GM19043 (cell line): ENCODE data around the gene RNF181.
"Not testable (repeated sequence)": the region's sequence is repeated elsewhere in the genome, so short reads cannot be mapped to it uniquely, and the experiment has no call there.

Source experiments
- ATAC-seq: cut with Tn5 transposase; IDR thresholded peaks from one replicate; pipeline ENCODE4 v1.9.1; 2021; ENCODE audit warnings: low read depth; ENCODE audit not compliant: unreplicated experiment

RNF181 gene

DNA sequence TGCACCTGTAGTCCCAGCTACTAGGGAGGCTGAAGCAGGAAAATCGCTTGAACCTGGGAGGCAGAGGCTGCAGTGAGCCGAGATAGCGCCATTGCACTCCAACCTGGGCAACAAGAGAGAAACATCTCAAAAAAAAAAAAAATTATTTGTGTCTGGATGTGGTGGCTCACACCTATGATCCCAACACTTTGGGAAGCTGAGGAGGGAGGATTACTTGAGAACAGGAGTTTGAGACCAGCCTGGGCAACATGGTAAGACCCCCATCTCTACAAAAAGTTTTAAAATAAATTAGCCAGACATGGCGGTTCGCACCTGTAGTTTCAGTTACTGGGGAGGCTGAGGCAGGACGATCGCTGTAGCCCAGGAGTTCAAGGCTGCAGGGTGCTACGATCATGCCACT, 19.8 kb upstream of the RNF181 start:
- no peak for ATAC-seq

DNA sequence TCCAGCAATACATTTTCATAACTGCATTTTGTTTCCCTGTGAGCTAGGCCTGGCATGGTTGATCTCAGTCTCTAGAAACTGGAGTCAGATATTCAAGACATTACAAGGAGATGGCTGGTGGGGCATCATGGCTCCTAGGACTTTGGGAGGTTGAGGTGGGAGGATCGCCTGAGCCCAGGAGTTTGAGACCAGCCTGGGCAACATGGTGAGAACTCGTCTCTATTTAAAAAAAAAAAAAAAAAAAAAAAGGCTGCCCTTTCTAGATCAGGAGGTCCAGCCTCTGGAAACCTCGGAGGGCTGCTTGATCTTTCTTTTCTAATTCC, 18.5 kb upstream of the RNF181 start:
- no peak for ATAC-seq

DNA sequence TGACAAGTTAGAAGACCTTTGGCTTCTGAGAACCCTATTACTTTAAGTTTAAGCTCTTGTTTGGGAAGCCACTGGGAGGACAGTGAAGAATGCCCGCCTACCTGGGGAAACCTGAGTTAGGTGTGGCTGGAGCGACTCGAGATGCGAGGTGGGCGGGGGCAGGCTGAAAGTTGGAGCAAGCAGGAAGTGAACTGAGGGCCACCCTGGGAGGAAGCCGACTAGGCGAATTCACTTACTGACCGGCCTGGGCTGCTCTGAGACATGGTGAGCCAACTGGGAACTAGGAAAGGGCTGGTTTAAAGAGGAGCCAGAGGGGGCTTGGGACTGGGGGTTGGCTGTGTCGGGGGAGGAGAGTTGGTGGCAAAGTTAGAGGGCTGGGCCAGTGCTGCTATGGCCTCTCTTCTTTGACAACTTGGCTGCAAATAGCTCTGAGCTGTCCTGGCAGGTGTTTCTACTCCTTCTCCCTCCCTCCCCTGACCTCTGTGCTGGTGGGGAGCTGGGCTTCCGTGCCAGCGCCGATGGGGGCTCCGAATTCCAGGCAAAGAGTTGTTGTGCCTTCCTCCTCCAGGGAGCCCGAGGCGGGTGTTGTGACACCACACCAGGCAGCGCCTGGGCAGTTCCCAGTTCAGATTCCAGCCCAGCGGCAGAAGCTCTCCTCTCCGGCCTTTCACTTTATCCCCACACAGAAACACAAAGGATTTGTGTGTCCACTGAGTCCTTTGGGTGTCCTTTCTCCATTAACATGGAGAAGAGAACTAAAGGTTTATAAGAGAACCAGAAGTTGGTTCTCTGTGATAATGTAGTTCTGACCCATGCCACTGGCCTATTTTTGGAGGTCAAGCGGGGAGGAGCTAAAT, 17.9 kb upstream of the RNF181 start, which contains the start of gene VAMP8:
Gene VAMP8, plus strand, starts transcription at position 201 of the 857 bp plus-strand sequence. Its CDS starts 61 bp downstream, at position 262.
- ATAC-seq: peak; percentile 51

DNA sequence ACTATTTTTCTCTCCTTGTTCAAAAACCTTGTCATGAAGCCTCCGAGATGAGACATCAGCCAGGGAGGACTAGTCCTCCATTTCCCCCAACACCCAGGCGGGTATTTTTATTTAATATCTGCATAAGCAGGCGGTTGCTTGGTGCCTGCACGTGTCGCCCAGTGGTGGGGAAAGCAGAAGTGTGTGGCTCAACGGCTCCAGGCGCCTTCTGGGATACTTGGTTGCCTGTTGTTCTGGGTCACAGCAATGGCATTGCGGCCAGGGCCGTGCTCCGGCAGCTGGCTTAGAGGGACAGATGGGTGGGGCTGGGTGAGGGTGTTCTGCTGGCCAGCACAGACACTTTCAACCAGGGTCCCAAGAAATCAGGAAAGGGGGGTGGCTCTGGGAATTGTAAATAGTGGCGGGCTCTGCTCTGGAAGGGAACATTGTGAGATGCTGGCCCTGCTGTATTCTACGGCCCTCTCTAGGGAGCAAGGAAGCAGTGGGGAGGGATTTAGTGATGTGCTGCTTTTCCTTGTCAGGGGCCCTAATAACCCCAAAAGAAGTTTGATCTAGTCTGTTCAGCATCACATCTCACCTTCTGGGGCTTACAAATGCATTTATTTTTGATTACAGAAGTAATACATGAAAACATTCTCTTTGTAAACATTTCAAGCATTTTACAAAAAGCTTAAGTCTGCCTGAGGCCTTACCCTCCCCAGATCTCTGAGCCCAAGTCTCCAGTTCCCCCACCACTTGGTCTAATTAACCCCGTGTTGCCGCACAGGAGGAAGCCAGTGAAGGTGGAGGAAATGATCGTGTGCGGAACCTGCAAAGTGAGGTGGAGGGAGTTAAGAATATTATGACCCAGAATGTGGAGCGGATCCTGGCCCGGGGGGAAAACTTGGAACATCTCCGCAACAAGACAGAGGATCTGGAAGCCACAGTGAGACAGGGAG, 17.0 kb upstream of the RNF181 start:
- no peak for ATAC-seq

DNA sequence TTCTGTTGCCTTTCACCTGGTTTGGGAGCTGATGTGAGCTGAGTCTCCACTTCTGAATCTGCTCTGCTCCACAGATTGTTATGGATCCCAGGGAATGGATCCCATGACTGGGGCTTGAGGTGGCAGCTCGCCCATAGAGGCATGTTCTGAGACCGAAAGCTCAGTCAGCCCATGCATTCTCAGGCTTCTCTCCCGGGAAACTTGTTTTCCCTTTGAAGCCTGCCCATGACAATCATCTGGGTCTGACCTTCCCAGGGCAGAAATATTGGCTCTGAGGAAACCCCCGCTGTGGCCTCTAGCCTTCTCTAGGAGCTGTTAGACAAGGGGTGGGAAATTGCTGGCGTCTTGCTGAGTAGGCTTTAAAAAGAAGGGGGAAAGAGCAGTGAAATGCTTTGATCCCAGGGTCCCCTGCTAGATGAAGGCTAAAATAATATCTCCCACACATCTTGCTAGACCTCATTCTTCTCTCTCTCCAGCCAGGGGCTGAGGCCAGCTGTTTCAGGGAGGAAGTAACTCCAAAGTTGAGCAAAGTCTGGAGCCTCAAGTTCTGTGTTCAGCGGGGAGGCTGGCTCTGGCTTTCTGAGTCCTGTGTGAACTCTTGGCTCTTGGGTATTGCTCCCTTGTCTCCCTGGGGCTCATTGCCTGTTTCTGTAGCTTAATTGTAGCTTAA, 16.1 kb upstream of the RNF181 start:
- no peak for ATAC-seq

DNA sequence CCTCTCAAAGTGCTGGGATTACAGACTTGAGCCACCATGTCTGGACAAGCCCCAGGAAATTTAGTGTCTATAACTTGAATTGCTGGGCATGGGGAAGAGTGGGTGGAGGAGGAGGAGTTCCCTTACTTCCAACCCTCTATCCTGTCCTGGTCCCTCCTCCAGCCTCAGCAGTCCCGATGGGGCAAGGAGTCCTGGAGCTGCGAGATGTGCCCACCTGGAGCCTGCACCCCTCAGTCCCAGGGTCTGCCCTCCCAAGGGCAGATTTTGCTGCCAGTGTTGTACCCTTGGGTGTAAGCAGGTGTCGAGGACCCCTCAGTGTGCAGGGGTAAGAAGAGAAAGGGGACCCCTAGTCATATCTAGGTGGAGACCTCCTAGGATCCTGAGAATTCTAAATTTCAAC, 15.3 kb upstream of the RNF181 start:
- no peak for ATAC-seq

DNA sequence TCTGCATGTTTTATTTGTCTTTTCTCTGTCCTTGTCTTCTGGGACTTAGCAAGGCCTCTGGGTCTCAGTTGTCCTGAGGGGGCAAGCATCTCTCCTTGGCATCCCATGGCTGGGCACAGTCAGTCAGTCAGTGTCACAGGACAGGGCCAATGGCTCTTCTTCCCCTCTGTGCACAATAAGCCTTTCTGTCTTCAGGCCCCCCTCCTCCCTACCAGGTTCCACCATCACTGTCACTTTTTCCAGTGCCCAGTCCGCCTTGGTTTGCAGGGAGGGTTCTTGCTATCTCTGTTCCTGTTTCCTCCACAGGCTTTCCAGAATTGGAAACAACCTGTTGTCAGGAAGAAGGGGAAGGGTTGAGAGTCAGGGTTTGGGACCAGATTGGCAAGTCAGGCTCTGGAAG, 13.1 kb upstream of the RNF181 start:
- ATAC-seq: no peak

DNA sequence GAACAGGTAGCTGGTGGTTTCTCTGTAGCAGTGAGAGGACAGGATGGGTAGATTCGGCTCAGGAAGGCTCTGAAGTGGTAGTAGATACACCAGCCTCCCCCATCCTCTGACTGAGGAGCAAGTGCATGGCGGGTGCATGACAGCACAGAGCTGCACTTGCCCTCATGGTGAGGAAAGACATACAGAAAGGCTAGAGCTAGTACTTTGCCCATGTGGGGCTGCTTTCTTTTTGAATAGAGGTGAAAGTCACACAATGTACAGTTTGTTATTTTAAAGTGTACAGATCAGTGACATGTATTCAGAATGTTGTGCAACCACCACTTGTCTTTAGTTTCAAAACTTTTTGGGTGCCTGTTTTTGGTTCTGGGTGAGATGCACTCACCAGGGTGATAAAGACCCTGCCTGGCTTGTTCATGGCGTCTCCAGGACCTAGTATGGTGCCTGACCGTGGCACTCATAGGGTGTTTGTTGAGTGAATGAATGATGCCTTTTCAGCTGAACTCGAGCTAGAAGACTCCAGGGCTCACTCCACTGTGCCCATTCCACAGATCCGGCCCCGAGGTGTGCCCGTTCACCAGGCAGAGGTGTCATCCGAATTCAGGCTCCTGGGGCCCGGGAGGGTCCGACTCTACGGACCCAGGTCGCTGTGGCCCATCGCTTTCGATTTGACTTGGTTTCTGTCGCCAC, 11.7 kb upstream of the RNF181 start:
- no peak for ATAC-seq

DNA sequence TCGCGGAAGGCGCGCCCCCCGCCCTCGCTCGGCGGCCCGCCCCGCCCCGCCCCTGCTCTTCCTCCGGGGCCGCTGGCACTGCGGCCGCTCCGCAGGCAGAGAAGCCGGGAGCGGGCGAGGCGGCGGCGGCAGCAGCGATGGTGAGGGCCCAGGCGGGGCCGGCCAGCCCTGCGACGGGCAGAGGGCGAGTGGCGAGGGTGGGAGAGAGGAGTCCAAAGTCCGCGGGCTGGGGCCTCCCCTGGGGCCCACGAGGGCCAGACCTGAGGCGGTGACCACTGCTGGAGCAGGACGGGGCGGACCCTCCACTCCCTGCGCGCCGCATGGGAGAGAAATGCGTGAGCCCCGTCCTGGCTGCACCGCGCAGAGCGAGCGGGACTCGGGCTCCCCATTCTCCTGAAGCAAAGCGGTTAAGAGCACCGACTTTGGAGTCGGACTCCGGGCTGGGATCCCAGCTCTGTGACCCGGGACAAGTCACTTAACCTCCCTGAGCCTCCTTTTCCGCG, 11.1 kb upstream of the RNF181 start, which contains the start of gene VAMP5:
Gene VAMP5, plus strand, starts transcription at position 78 of the 503 bp plus-strand sequence. Its CDS starts 60 bp downstream, at position 138.
- peak; percentile 58 for ATAC-seq

DNA sequence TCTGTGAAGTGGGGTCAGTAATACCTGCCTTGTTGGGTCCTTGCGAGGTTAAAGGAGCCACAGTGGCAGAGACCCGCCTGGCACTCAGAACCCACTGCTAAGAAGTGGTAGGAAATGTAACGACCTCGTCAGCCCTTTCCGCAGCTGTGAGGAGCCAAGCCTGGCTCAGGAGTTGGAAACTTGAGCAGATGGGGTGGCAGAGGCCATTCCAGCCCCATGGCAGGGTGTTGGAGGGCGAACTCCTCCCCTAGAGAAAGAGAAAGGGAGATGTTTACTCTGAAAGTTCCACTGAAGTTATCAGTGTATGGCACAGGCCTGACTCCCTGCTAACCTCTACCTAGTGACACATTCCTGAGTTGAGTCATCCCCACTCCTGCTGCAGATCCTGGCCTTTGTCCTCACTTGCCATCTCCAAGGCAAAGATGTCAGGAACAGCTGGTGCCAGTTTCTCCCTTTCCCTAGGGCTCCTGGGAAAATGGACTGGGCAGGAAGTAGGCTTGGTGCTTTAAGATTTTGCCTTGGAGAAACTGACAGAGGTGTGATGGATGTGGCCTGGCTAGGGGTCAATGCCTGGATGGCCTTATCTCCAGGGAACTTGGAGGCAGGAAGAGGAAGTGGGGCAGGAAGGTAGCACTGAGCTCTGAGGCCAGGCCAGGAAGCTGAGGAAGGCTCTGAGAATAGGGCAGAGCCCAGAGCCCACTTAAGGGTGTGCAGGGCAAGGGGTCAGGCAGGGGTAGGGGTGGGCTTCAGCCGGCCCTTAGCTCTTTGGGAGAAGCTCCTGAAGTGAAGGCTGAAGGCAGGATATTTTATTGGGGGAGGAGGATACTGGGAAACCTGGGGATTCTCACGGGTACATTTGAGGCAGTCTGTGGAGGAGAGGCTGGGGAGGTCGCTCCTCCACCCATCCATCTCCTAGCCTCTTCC, 10.4 kb upstream of the RNF181 start:
- peak; percentile 40 for ATAC-seq

DNA sequence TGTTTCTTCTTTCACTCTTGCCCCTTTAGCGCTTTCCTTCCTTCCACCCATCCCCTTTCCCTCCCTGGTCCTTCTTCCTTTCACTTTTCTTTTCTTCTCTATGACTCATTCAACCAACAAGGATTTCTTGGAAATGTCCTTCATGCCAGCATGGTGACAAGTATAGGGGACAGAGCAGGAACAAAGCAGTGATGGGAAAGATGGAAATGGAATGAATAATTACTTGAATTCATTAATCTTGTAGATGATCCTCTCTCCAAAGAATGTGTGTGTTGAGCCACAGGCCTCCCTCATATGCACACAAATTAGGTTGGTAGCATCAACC, 9.8 kb upstream of the RNF181 start:
- ATAC-seq: no peak

DNA sequence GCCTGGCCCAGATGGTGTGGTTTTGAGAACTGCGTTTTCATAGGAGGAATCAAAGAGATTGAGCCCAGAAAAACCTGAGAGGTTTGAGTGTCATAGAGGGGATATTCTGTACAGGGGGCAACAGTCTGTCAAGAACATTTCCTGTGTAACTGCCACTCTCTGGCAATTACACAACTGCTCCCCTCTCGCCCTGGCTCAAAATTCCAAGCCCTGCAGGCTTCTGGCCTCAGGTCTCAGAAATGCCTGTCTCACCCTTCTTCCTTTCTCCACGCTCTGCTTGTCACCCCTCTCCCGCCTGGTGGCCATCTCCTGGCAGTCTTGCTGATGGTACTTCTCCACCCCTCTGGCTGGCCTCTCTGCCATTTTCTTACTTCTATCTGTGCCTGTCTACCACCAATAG, 7.3 kb upstream of the RNF181 start:
- ATAC-seq: no peak

DNA sequence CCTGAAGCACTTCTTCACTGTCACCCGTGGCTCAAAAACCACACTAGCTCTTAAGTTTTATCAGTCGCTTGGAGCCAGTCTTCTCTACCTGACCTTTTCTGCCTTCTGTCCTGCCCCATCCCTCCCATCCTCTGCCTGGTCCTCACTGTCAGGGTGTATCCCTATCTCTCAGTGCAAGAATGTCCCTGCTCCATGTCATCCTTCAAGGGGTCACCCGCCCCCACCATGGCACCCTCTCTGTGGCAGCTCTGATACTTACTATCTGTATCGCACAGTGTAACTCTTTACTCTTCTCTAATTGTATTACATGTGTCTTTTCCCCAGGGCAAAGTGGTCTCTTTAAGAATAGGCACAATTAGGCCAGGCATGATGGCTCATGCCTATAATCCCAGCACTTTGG, 6.9 kb upstream of the RNF181 start:
- ATAC-seq: no peak

DNA sequence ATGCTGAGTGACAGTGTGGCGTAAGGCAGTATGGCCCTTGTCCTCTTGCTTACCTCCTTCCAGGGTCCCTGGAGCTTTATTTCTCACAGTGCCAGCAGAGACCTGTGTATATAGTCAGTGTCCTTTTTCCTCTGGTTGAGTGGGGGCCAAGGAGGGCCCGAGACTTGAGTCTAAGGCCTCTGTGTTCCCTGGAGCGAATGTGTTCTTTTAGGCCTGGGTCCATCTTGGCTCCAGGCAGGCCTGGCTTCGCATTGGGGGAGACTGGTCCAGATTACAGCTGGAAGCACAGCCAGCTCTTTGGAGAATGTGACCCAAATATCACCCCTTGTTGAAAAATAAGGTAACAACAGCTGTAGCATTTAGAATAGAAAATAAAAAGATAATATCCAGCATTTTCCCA, 6.4 kb upstream of the RNF181 start:
- no peak for ATAC-seq

DNA sequence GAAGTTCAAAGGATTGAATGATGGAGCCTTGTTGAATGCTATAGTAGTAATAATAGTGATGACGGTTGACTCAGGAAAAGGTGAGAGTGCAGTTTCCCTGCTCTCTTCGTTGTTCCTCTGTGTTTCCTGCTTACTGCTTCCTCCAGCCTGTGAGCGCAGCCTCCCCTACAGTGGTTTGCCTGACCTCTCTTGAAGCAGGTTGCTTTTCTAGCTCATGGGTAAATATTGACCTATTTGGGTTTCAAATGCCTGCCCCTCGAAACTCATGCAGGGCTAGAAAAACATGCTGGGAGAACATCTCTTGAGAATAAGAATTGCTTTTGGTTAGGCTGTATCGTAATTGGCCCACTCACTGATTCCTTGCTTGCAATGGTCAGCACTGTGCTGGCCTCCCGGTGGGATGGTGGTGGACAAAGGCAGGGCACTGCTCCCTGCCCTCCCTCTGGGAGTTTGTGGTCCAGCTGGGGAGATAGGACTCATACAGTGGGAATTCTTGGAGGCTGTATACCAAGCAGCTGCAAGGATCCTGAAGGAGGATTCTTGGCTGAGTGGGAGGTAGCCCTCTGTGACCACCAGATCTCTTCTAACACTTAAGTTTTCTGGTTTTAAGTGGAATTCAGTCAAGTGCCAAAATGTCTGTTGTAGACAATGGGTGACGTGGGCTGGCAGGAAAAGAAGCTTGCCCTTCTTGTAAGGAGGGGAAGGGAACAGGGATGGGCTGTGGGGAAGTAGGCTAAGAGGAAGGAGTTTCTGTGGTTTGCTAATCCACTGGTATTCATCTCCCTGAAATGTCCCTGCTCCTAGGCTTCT, 5.4 kb upstream of the RNF181 start:
- no peak for ATAC-seq

DNA sequence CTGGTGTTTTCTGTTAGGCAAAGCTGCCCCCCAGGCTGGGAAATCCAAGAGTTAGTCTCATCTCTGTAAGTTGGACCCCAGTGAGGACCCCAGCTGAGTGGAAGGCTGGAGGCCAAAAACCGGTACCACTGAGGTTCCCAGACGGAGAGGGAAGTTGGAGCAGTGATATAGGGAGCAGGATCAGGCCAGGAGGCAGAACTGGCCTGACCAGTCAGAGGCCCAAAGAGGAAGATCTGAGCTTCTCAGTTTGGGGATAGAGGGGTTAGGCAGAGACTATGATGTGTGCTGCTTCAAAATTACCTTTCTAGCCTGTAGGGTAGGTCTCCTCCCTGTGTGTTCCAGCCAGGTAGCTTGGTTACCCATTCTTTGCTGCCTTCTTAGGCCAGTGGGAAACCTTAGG, 4.6 kb upstream of the RNF181 start:
- no peak for ATAC-seq

DNA sequence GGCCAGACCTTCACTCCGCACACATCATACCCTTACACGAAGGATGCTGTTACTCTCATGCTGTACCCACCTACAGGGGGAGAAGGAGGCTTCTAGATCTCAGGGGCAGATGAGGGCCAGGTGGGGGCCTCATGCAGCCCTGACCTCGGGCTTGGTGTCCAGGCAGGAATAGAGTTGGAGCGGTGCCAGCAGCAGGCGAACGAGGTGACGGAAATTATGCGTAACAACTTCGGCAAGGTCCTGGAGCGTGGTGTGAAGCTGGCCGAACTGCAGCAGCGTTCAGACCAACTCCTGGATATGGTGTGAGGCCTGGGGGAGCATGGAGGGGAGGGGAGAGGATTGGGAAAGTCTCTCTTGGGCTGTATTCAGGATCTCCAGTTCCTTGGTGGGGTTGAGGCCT, 4.0 kb upstream of the RNF181 start:
- no peak for ATAC-seq

DNA sequence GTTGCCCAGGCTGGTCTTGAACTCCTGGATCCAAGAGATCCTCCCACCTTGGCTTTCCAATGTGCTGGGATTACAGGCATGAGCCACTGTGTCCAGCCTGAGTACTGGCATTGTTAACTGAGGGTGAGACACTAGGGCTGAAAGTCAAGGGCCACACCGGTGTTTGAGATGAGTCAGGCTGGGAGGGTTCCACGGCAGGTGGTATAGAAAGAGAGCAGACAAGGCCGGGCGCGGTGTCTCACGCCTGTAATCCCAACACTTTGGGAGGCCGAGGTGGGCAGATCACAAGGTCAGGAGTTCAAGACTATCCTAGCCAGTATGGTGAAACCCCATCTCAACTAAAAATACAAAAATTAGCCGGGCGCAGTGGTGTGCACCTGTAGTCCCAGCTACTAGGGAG, 3.2 kb upstream of the RNF181 start:
- ATAC-seq: not testable (repeated sequence)
